ENCODE data around the gene TMEM184B.
"Not testable (repeated sequence)": the region's sequence is repeated elsewhere in the genome, so short reads cannot be mapped to it uniquely, and the experiment has no call there.

The TMEM184B gene

DNA sequence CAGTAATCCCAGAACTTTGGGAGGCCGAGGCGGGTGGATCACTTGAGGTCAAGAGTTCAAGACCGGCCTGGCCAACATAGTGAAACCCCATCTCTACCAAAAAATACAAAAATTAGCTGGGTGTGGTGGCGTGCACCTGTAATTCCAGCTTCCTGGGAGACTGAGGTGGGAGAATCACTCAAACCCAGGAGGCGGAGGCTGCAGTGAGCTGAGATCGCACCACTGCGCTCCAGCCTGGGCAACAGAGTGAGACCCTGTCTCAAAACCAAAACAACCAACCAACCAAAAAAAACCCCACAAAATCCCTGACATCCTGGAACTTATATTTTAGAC, 94.2 kb downstream of the TMEM184B start:
- Histone ChIP-seq H3K4me1 (ENCODE audit: control insufficient read depth in 1 of 2, insufficient read depth in 2 of 2, low read length in 2 of 2) (peaks cover 34 to 35% of the 10 kb centered on the region in 2 experiments), H3K27ac (ENCODE audit: low read depth, low read length) (peak overlapping the region; percentile 86), H3K18ac (ENCODE audit: low read length) (peak overlapping the region; percentile 20), H2BK120ac (ENCODE audit: insufficient read depth, low read length, poor library complexity) (peak overlapping the region; percentile 57), H2BK5ac (ENCODE audit: low read depth, low read length, poor library complexity) (peak overlapping the region; percentile 70), H4K8ac (ENCODE audit: low read depth, low read length) (peak overlapping the region; percentile 38), H3K14ac (ENCODE audit: low read length) (peak overlapping the region; percentile 21), H3K79me1 (ENCODE audit: low read length) (peaks cover 43% of the 10 kb centered on the region), H2BK12ac (ENCODE audit: low read length) (peak overlapping the region; percentile 58), H4K91ac (ENCODE audit: low read depth, low read length) (peak overlapping the region; percentile 76)
- H3K4me3 ChIP-seq (ENCODE audit: low read depth, low read length); H3K36me3 ChIP-seq (ENCODE audit: control insufficient read depth in 1 of 2, insufficient read depth in 2 of 2, low read length in 2 of 2); H3K9me3 ChIP-seq (ENCODE audit: insufficient read depth, low read depth, low read length); H3K27me3 ChIP-seq (ENCODE audit: insufficient read depth, low read length); H3K79me2 ChIP-seq (ENCODE audit: control insufficient read depth, insufficient read depth, low read length, poor library complexity); H2AFZ ChIP-seq (ENCODE audit: insufficient read depth, low read length, poor library complexity); H2AK5ac ChIP-seq (ENCODE audit: low read length); H3K4me2 ChIP-seq (ENCODE audit: low read length); H3K9ac ChIP-seq (ENCODE audit: low read length); H3K4ac ChIP-seq (ENCODE audit: low read depth, low read length); DNase-seq; H4K12ac ChIP-seq (ENCODE audit: low read depth, low read length); H3K23ac ChIP-seq (ENCODE audit: low read length): not testable (repeated sequence)
- no CpG with 5 or more reads among the region's 7 CpGs for WGBS (ENCODE audit: extremely low coverage, insufficient coverage, insufficient read length)

DNA sequence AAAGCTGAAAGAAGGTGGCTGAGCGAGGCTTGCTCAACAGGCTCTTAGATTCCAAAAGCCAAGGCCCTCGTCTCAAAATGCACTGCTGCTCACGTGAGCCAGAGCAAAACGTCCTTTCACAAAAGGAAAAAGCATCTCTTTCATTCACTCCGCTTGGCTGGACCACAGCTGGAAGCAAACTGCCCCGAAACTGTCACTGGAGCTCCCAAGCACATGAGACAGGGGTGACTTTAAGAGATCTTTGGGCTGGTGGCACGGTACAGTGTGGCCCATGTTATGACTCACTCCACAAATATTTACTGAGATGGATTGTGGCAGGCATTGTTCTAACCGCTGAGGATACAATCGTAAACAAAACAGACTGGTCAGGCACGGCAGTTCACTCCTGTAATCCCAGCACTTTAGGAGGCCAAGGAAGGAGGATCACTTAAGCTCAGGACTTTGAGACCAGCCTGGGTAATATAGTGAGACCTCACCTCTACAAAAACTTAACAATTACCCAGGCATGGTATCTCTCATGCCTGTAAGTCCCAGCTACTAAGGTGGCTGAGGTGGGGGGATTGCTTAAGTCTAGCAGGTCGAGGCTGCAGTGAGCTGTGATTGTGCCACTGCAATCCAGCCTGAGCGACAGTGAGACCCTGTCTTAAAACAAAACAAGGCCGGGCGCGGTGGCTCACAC, 94.7 kb downstream of the TMEM184B start:
- Histone ChIP-seq H2BK12ac (ENCODE audit: low read length) (peak overlapping the region; percentile 72), H3K9ac (ENCODE audit: low read length) (no peak overlapping the region), H3K79me2 (ENCODE audit: control insufficient read depth, insufficient read depth, low read length, poor library complexity) (peaks cover 5% of the 10 kb centered on the region), H3K18ac (ENCODE audit: low read length) (peak overlapping the region; percentile 79), H3K23ac (ENCODE audit: low read length) (no peak overlapping the region), H3K4me1 (ENCODE audit: control insufficient read depth in 1 of 2, insufficient read depth in 2 of 2, low read length in 2 of 2) (peaks cover 34 to 35% of the 10 kb centered on the region in 2 experiments), H2BK5ac (ENCODE audit: low read depth, low read length, poor library complexity) (peak overlapping the region; percentile 83), H3K9me3 (ENCODE audit: insufficient read depth, low read depth, low read length) (no peaks in the 10 kb centered on the region), H3K4ac (ENCODE audit: low read depth, low read length) (no peak overlapping the region), H4K91ac (ENCODE audit: low read depth, low read length) (peak overlapping the region; percentile 76), H3K27me3 (ENCODE audit: insufficient read depth, low read length) (no peaks in the 10 kb centered on the region), H3K4me2 (ENCODE audit: low read length) (peak overlapping the region; percentile 22), H2AFZ (ENCODE audit: insufficient read depth, low read length, poor library complexity) (peak overlapping the region; percentile 33), H4K8ac (ENCODE audit: low read depth, low read length) (peak overlapping the region; percentile 38), H3K36me3 (ENCODE audit: control insufficient read depth in 1 of 2, insufficient read depth in 2 of 2, low read length in 2 of 2) (no peaks in the 10 kb centered on the region), H2BK120ac (ENCODE audit: insufficient read depth, low read length, poor library complexity) (peak overlapping the region; percentile 86), H3K79me1 (ENCODE audit: low read length) (peaks cover 43% of the 10 kb centered on the region), H2AK5ac (ENCODE audit: low read length) (no peak overlapping the region), H3K27ac (ENCODE audit: low read depth, low read length) (peak overlapping the region; percentile 86), H3K14ac (ENCODE audit: low read length) (peak overlapping the region; percentile 46), H4K12ac (ENCODE audit: low read depth, low read length) (peak overlapping the region; percentile 40), H3K4me3 (ENCODE audit: low read depth, low read length) (no peak overlapping the region)
- WGBS (ENCODE audit: extremely low coverage, insufficient coverage, insufficient read length), result no CpG with 5 or more reads among the region's 15 CpGs
- DNase-seq, result peak; percentile 73 to 91

GRCh38 chr22:38177571-38177925, 95.3 kb downstream of the TMEM184B start:
- not testable (repeated sequence) for H3K4ac ChIP-seq (ENCODE audit: low read depth, low read length); H3K23ac ChIP-seq (ENCODE audit: low read length); H3K18ac ChIP-seq (ENCODE audit: low read length); H2AFZ ChIP-seq (ENCODE audit: insufficient read depth, low read length, poor library complexity); DNase-seq; H3K14ac ChIP-seq (ENCODE audit: low read length); H4K12ac ChIP-seq (ENCODE audit: low read depth, low read length); H3K27me3 ChIP-seq (ENCODE audit: insufficient read depth, low read length); H3K9ac ChIP-seq (ENCODE audit: low read length); H3K4me3 ChIP-seq (ENCODE audit: low read depth, low read length); H3K36me3 ChIP-seq (ENCODE audit: control insufficient read depth in 1 of 2, insufficient read depth in 2 of 2, low read length in 2 of 2); H2AK5ac ChIP-seq (ENCODE audit: low read length); H3K79me2 ChIP-seq (ENCODE audit: control insufficient read depth, insufficient read depth, low read length, poor library complexity); H3K9me3 ChIP-seq (ENCODE audit: insufficient read depth, low read depth, low read length)
- Histone ChIP-seq H2BK120ac (ENCODE audit: insufficient read depth, low read length, poor library complexity) (peak overlapping the region; percentile 86), H4K8ac (ENCODE audit: low read depth, low read length) (peak overlapping the region; percentile 14), H2BK5ac (ENCODE audit: low read depth, low read length, poor library complexity) (peak overlapping the region; percentile 43), H3K27ac (ENCODE audit: low read depth, low read length) (peak overlapping the region; percentile 86), H3K4me1 (ENCODE audit: control insufficient read depth in 1 of 2, insufficient read depth in 2 of 2, low read length in 2 of 2) (peaks cover 32 to 34% of the 10 kb centered on the region in 2 experiments), H3K4me2 (ENCODE audit: low read length) (peak overlapping the region; percentile 22), H4K91ac (ENCODE audit: low read depth, low read length) (peak overlapping the region; percentile 87), H3K79me1 (ENCODE audit: low read length) (peaks cover 42% of the 10 kb centered on the region), H2BK12ac (ENCODE audit: low read length) (peak overlapping the region; percentile 72)
- WGBS (ENCODE audit: extremely low coverage, insufficient coverage, insufficient read length), result no CpG with 5 or more reads among the region's 9 CpGs

DNA sequence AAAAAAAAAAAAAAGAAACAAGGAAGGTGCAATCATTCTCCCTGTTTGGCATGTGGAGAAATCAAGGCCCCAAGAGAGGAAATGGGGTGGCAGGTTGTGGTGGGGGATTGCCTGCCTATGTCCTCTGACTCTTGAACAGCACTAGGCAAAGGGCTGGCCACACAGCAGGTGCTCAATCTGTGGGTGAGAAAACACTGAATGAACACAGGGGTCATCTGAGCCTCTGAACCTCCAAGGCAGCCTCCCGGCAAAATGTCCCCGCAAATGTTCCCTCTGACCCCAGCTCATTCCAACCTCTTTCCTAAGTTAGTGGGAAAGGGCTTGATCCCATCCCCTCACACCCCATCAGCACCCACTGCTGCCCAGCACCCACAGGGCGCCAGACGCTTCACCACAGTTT, 95.8 kb downstream of the TMEM184B start:
- Histone ChIP-seq H2AK5ac (ENCODE audit: low read length) (peak overlapping the region; percentile 73), H2AFZ (ENCODE audit: insufficient read depth, low read length, poor library complexity) (no peak overlapping the region), H2BK120ac (ENCODE audit: insufficient read depth, low read length, poor library complexity) (peak overlapping the region; percentile 68), H3K9ac (ENCODE audit: low read length) (no peak overlapping the region), H3K18ac (ENCODE audit: low read length) (no peak overlapping the region), H3K23ac (ENCODE audit: low read length) (no peak overlapping the region), H3K79me2 (ENCODE audit: control insufficient read depth, insufficient read depth, low read length, poor library complexity) (peaks cover 5% of the 10 kb centered on the region), H3K9me3 (ENCODE audit: insufficient read depth, low read depth, low read length) (no peaks in the 10 kb centered on the region), H4K91ac (ENCODE audit: low read depth, low read length) (peak overlapping the region; percentile 87), H3K4me1 (ENCODE audit: control insufficient read depth in 1 of 2, insufficient read depth in 2 of 2, low read length in 2 of 2) (peaks cover 32 to 34% of the 10 kb centered on the region in 2 experiments), H2BK12ac (ENCODE audit: low read length) (peak overlapping the region; percentile 7), H3K14ac (ENCODE audit: low read length) (peak overlapping the region; percentile 59), H3K4me3 (ENCODE audit: low read depth, low read length) (no peak overlapping the region), H3K79me1 (ENCODE audit: low read length) (peaks cover 41% of the 10 kb centered on the region), H3K27ac (ENCODE audit: low read depth, low read length) (peak overlapping the region; percentile 86), H4K8ac (ENCODE audit: low read depth, low read length) (peak overlapping the region; percentile 1), H3K36me3 (ENCODE audit: control insufficient read depth in 1 of 2, insufficient read depth in 2 of 2, low read length in 2 of 2) (no peaks in the 10 kb centered on the region), H3K4me2 (ENCODE audit: low read length) (no peak overlapping the region), H3K27me3 (ENCODE audit: insufficient read depth, low read length) (no peaks in the 10 kb centered on the region), H2BK5ac (ENCODE audit: low read depth, low read length, poor library complexity) (peak overlapping the region; percentile 23), H4K12ac (ENCODE audit: low read depth, low read length) (no peak overlapping the region), H3K4ac (ENCODE audit: low read depth, low read length) (no peak overlapping the region)
- no peak for DNase-seq
- WGBS (ENCODE audit: extremely low coverage, insufficient coverage, insufficient read length), result no CpG with 5 or more reads among the region's 4 CpGs

Data from trophoblast cell (in vitro differentiated cells and primary cell).